GM12874 (cell line): ENCODE data around the gene CCDC88A.

Experiments used
- CTCF ChIP-seq: IDR thresholded peaks from 2 replicates; pipeline ENCODE4 v1.5.1; 2011; ENCODE audit warnings: low read depth, mild to moderate bottlenecking, control low read depth, low read length, moderate library complexity; ENCODE audit not compliant: insufficient read depth

Gene CCDC88A

GRCh38 chr2:55430211-55430975, 10.7 kb upstream of the CCDC88A start:
- no peak for TF ChIP-seq CTCF

GRCh38 chr2:55428258-55428657, 8.6 kb upstream of the CCDC88A start:
- TF ChIP-seq CTCF, result no peak

- no peak for TF ChIP-seq CTCF
Measured at GRCh38 chr2:55425431-55425831, 5.8 kb upstream of the CCDC88A start.

GRCh38 chr2:55422876-55423665, 3.4 kb upstream of the CCDC88A start:
- TF ChIP-seq CTCF, result no peak

- no peak for TF ChIP-seq CTCF
Measured at GRCh38 chr2:55421326-55421725, 1.7 kb upstream of the CCDC88A start.

- no peak for TF ChIP-seq CTCF
Measured at GRCh38 chr2:55420871-55421270, 1.2 kb upstream of the CCDC88A start.

GRCh38 chr2:55420439-55420725, 726 bp upstream of the CCDC88A start:
- no peak for TF ChIP-seq CTCF
